ENCODE measurements around the gene LPGAT1. TPM values are rescaled to one million over a fixed set of nuclear protein-coding genes. Genes with fewer than 3 reads are reported as not detected.
"Not testable (repeated sequence)": the region's sequence is repeated elsewhere in the genome, so short reads cannot be mapped to it uniquely, and the experiment has no call there.

LPGAT1 gene
- total and polyA plus RNA-seq, 2 of the 13 experiments (the other 11 are each of a cell fraction or from before 2014, with no cell fraction given): 12.1 to 48.3 TPM

GRCh38 chr1:211693911-211694310 is 136.7 kb downstream of the LPGAT1 start:
- not testable (repeated sequence) for FAIRE-seq

More at GRCh38 chr1:211693911-211694310, 136.7 kb downstream of the LPGAT1 start:
- H3K4me3 ChIP-seq (replicated peaks in 1 of 3; ENCODE audit: insufficient read depth in 1 of 3, low read depth in 2 of 3, low read length in 3 of 3); H3K4me2 ChIP-seq (ENCODE audit: low read depth, low read length); intact Hi-C loops (cut with micrococcal nuclease; ENCODE audit: unreplicated experiment); H3K79me2 ChIP-seq (ENCODE audit: insufficient read depth, low read length); DNase-seq (ENCODE audit: low spot score); H3K27me3 ChIP-seq (ENCODE audit: control insufficient read depth in 1 of 2, insufficient read depth in 2 of 2, low read length in 2 of 2); BruUV-seq (replicated peaks); H4K20me1 ChIP-seq (ENCODE audit: insufficient read depth, low read length); in situ Hi-C loops (cut with HindIII; ENCODE audit: extremely low pct_ligation_motif_present, low pct_unique_long_range_greater_than_20kb); ATAC-seq; H3K36me3 ChIP-seq (replicated peaks in 1 of 2; ENCODE audit: control insufficient read depth in 1 of 2, insufficient read depth in 2 of 2, low read length in 2 of 2); H3K27ac ChIP-seq (ENCODE audit: extremely low read length, insufficient read depth, low read length); H2AFZ ChIP-seq (ENCODE audit: low read length); H3K9ac ChIP-seq (ENCODE audit: insufficient read depth, low read depth, low read length); POLR2A ChIA-PET; H3K9me3 ChIP-seq (ENCODE audit: low read length); CTCF ChIA-PET (ENCODE audit: low intra/inter-chr PET ratio, low total read pairs): not testable (repeated sequence)
- 58% methylated on average over 5 of the region's 5 CpGs for WGBS (ENCODE audit: low lambda C conversion rate)
- H3K4me1 ChIP-seq (ENCODE audit: insufficient read depth, low read length): peaks cover 31% of the 10 kb centered on the region

Small RNA genes within 50 kb of the gene (small RNA-seq; reads per million reads assigned to genes)
- 0 reads per million in 3 experiments for gene RF00019 (ENCODE audit: insufficient read depth in 2 of 3, insufficient read length in 3 of 3, low read depth in 2 of 3, low replicate concordance in 1 of 3)
- 0 to 0.20 (median 0) reads per million in 3 experiments for gene RN7SL344P (ENCODE audit: insufficient read depth in 2 of 3, insufficient read length in 3 of 3, low read depth in 2 of 3, low replicate concordance in 1 of 3)

Other genes starting within 250 kb of the LPGAT1 start
- 40.8 and 57.5 TPM in 2 replicates for gene NEK2, start 155.1 kb downstream of the LPGAT1 start, total RNA-seq (2016; rRNA removed; fragmentation: Illumina TruSeq; extraction: Trizol)
- 6.0 and 10.9 TPM in 2 replicates for gene NEK2, start 155.1 kb downstream of the LPGAT1 start, polyA plus RNA-seq (2011; rRNA removed)
- 22.4 and 32.7 TPM in 2 replicates for gene INTS7, start 204.8 kb upstream of the LPGAT1 start, total RNA-seq (2016; rRNA removed; fragmentation: Illumina TruSeq; extraction: Trizol)
- 14.5 and 18.3 TPM in 2 replicates for gene INTS7, start 204.8 kb upstream of the LPGAT1 start, polyA plus RNA-seq (2011; rRNA removed)
- 32.8 and 43.1 TPM in 2 replicates for gene DTL, start 205.0 kb upstream of the LPGAT1 start, total RNA-seq (2016; rRNA removed; fragmentation: Illumina TruSeq; extraction: Trizol)
- gene DTL, start 205.0 kb upstream of the LPGAT1 start, polyA plus RNA-seq (2011; rRNA removed): 7.1 and 10.4 TPM in 2 replicates

Measured in HepG2 (cell line).